ENCODE results near the gene PRRT2.

The PRRT2 gene

DNA sequence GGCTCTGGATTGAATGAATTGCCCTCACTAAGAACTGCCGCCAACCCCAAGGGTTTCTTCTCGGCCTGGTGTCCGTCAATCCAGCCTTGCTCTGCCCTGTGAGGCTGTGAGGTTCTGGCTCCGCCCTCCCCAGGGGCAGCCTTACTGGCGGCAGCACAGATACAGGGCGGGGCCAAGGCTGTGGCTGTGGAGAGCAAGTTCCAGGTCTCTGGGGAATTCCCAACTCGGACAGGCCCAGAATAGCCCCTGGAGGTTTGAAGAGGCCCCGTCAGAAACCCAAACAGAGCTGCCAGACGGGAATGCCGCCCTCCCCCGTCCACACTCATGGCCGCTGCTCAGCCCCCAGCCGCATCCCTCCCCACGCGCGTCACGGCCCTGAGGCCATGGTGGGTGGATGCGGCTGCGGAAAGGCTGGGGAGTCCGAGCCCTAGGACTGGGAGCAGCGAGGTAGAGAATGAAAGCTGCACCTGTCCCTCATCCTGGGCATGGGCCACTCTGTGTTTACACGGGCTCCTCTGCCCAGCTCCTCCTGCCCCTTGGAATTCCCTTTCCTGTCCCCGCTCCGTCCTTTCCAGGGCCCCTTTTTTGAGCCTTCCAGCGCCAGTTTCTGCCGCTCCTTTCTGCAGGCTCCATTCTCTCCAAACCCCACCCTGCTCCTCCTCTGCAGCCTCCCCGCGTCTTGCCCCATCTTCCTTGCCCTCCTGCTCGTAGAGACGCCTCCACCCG is 660 bp upstream of the PRRT2 start:
- peak; percentile 71 for DNase-seq (ENCODE audit: insufficient read length, low spot score)
- TF ChIP-seq POLR2A (IDR thresholded peaks at IDR 0.05; ENCODE audit: low read depth, low read length) = peak; percentile 74; the same call in 1 of the 2 replicates
- TF ChIP-seq TAF1 (IDR thresholded peaks at IDR 0.05; ENCODE audit: low read depth, low read length) = no peak
- TF ChIP-seq POLR2AphosphoS5 (IDR thresholded peaks at IDR 0.05; ENCODE audit: low read depth, low read length) = peak; percentile 74
- peak; percentile 25; the same call in 1 of the 2 replicates for TF ChIP-seq POU2F2 (IDR thresholded peaks at IDR 0.05; ENCODE audit: low read depth, low read length)
- TF ChIP-seq PAX5 (IDR thresholded peaks at IDR 0.05; ENCODE audit: insufficient read depth, low read length, severe bottlenecking) = no peak
- TF ChIP-seq SPI1 (IDR thresholded peaks at IDR 0.05; ENCODE audit: low read depth, low read length) = no peak
- peak; percentile 98 for FAIRE-seq

DNA sequence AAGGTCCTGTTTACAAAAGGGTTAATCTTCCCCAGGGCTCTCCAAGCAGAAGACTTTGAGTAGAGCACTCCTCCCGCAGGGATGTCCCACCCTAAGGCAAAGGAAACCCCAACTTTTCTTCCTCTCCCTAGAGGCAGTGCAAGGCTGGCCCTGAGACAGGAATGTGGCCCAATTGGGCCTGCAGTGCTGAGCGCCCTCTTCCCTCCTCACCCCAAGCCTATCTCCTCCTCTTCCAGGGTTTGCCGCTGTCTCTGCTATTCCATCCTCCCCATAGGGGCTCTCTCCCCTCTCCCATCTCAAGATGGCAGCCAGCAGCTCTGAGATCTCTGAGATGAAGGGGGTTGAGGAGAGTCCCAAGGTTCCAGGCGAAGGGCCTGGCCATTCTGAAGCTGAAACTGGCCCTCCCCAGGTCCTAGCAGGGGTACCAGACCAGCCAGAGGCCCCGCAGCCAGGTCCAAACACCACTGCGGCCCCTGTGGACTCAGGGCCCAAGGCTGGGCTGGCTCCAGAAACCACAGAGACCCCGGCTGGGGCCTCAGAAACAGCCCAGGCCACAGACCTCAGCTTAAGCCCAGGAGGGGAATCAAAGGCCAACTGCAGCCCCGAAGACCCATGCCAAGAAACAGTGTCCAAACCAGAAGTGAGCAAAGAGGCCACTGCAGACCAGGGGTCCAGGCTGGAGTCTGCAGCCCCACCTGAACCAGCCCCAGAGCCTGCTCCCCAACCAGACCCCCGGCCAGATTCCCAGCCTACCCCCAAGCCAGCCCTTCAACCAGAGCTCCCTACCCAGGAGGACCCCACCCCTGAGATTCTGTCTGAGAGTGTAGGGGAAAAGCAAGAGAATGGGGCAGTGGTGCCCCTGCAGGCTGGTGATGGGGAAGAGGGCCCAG is 1.0 kb downstream of the PRRT2 start:
- no peak for TF ChIP-seq TAF1 (IDR thresholded peaks at IDR 0.05; ENCODE audit: low read depth, low read length)
- no peak for TF ChIP-seq POLR2AphosphoS5 (IDR thresholded peaks at IDR 0.05; ENCODE audit: low read depth, low read length)
- no peak for TF ChIP-seq POLR2A (IDR thresholded peaks at IDR 0.05; ENCODE audit: low read depth, low read length)
- no peak for TF ChIP-seq SPI1 (IDR thresholded peaks at IDR 0.05; ENCODE audit: low read depth, low read length)
- TF ChIP-seq POU2F2 (IDR thresholded peaks at IDR 0.05; ENCODE audit: low read depth, low read length) = no peak
- TF ChIP-seq PAX5 (IDR thresholded peaks at IDR 0.05; ENCODE audit: insufficient read depth, low read length, severe bottlenecking) = no peak
- FAIRE-seq (no peak), DNase-seq (ENCODE audit: insufficient read length, low spot score) (no peak)

DNA sequence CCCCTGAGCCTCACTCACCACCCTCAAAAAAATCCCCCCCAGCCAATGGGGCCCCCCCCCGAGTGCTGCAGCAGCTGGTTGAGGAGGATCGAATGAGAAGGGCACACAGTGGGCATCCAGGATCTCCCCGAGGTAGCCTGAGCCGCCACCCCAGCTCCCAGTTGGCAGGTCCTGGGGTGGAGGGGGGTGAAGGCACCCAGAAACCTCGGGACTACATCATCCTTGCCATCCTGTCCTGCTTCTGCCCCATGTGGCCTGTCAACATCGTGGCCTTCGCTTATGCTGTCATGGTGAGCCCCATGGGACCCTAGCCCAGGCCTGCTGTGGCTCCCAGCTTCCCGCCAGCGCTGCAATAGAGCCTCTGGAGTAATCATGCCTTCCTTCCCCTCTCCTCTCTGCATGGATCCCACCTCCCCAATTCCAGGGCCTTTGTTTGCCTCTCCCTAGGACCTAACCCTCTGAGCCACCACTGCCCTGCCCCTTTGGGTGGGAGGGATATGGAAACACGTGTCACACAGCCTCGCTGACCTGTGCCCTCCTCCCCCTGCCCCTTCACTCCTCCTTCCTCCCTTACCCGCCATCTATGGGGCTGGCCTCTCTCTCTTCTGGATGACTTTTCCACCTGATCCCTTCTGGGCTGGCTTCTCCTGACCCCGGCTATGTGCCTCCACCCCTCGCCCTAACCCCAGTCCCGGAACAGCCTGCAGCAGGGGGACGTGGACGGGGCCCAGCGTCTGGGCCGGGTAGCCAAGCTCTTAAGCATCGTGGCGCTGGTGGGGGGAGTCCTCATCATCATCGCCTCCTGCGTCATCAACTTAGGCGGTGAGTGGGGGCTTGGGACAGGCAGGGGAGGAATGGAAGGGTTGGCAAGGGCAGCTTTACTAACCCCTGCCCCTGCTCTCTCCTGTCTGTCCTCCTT is 1.9 kb downstream of the PRRT2 start:
- DNase-seq (ENCODE audit: insufficient read length, low spot score) (no peak), FAIRE-seq (no peak)
- TF ChIP-seq TAF1 (IDR thresholded peaks at IDR 0.05; ENCODE audit: low read depth, low read length) (no peak), POU2F2 (IDR thresholded peaks at IDR 0.05; ENCODE audit: low read depth, low read length) (no peak), SPI1 (IDR thresholded peaks at IDR 0.05; ENCODE audit: low read depth, low read length) (no peak), POLR2AphosphoS5 (IDR thresholded peaks at IDR 0.05; ENCODE audit: low read depth, low read length) (no peak), PAX5 (IDR thresholded peaks at IDR 0.05; ENCODE audit: insufficient read depth, low read length, severe bottlenecking) (no peak)

DNA sequence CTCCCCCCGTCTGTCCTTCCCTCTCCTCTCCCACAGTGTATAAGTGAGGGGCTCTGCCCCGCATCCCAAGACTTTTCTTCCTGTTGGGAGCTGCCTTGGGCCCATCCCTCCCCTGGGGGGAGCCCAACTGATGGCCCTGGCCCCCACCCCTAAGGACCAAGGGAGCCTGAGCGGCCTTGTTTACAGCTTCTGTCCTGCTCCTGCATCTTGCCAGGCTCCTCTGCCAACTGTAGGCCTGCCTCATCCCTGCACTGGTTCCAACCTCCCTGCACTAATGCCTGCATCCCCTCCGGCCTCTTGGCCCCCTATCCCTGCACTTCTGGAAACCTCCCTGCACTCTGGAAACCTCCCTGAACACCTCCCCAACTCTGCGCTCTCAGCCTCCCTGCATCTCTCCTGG is 2.6 kb downstream of the PRRT2 start:
- DNase-seq (ENCODE audit: insufficient read length, low spot score) (no peak), FAIRE-seq (no peak)
- TF ChIP-seq POLR2A (IDR thresholded peaks at IDR 0.05; ENCODE audit: low read depth, low read length) = no peak
- TF ChIP-seq TAF1 (IDR thresholded peaks at IDR 0.05; ENCODE audit: low read depth, low read length) = no peak
- TF ChIP-seq POU2F2 (IDR thresholded peaks at IDR 0.05; ENCODE audit: low read depth, low read length) = no peak

DNA sequence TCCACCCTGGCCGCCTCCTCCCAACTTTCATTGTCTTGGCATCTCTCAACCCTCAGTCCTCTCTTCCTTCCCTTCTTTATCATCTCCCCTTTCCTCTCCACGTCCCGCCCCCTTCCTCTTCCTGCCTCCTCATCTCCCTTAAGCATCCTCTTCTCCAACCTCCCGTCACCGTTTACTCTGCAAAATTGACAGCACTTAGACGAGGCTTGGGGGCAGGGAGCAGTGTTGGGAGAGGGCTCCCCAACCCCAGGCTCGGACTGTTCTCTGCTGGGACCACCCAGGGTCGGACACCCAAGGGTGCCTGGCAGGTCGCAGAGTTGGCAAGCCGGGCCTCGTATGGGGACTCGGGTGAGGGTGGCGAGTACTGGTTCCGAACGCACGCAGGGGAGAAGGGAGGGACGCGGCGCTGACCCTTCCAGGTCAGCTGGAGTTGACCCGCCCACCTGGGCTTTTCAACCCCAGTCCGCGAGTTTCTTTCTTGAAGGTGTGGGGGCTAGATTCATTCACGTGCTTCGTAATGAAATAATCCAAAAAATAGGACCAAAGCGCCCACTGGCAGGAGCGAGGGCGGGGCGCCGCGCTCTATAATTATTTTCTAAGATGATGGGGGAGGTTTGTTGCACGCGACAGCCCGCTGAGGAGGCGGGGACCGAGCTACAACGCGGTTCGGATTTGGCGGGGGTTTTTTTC is 3.2 kb downstream of the PRRT2 start:
- FAIRE-seq = no peak
- DNase-seq (ENCODE audit: insufficient read length, low spot score) = no peak
- TF ChIP-seq PAX5 (IDR thresholded peaks at IDR 0.05; ENCODE audit: insufficient read depth, low read length, severe bottlenecking) (no peak), SPI1 (IDR thresholded peaks at IDR 0.05; ENCODE audit: low read depth, low read length) (no peak), TAF1 (IDR thresholded peaks at IDR 0.05; ENCODE audit: low read depth, low read length) (no peak), POLR2A (IDR thresholded peaks at IDR 0.05; ENCODE audit: low read depth, low read length) (no peak), POU2F2 (IDR thresholded peaks at IDR 0.05; ENCODE audit: low read depth, low read length) (no peak), POLR2AphosphoS5 (IDR thresholded peaks at IDR 0.05; ENCODE audit: low read depth, low read length) (no peak)

DNA sequence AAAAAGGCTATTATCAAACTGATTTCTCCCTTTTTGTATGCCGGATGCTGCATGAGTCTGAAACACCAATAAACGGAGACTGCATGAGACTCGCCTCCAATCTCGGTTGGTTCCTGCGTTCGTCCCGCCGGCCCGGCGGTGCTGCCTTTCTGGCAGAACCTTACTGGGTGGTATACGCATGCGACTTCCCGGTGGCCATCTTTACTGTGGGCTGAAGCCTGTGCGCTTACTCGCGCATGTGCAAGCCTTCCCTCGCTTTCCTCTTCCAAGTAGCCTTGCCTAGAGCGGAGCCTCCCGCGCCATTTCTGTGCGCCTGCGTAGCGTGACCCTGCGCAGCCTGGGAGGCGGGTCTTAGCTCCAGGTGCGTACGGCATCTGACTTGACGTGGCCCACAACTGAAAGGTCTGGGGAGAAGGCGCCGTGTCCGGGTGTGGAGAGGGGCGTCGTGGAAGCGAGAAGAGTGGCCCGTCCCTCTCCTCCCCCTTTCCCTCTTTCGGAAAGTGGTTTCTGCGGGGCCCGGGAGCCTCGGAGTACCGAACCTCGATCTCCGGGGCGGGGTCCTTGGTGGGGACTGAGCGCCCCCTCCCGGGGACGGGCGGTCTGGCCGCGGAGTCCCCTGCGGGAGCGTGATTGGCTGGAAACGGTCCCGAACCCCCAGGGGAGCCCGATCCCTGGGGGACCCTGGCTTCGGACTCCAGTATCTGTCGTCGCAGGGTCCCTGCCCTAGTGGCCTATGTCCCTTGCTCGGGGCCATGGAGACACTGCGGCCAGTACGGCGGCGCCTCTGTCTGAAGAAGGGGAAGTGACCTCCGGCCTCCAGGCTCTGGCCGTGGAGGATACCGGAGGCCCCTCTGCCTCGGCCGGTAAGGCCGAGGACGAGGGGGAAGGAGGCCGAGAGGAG is 4.0 kb downstream of the PRRT2 start, which contains the start of gene PAGR1:
PAGR1 (plus strand) TSS at position 360 of the 901 bp plus-strand sequence; CDS start at position 734, 374 bp downstream.
- DNase-seq (ENCODE audit: insufficient read length, low spot score) (peak; percentile 95), FAIRE-seq (peak; percentile 99)
- peak; percentile 85 for TF ChIP-seq POLR2AphosphoS5 (IDR thresholded peaks at IDR 0.05; ENCODE audit: low read depth, low read length)
- no peak for TF ChIP-seq PAX5 (IDR thresholded peaks at IDR 0.05; ENCODE audit: insufficient read depth, low read length, severe bottlenecking)
- peak; percentile 86 for TF ChIP-seq POLR2A (IDR thresholded peaks at IDR 0.05; ENCODE audit: low read depth, low read length)
- no peak; the same call in 1 of the 2 replicates for TF ChIP-seq POU2F2 (IDR thresholded peaks at IDR 0.05; ENCODE audit: low read depth, low read length)
- peak; percentile 66 for TF ChIP-seq SPI1 (IDR thresholded peaks at IDR 0.05; ENCODE audit: low read depth, low read length)
- TF ChIP-seq TAF1 (IDR thresholded peaks at IDR 0.05; ENCODE audit: low read depth, low read length) = peak; percentile 87

DNA sequence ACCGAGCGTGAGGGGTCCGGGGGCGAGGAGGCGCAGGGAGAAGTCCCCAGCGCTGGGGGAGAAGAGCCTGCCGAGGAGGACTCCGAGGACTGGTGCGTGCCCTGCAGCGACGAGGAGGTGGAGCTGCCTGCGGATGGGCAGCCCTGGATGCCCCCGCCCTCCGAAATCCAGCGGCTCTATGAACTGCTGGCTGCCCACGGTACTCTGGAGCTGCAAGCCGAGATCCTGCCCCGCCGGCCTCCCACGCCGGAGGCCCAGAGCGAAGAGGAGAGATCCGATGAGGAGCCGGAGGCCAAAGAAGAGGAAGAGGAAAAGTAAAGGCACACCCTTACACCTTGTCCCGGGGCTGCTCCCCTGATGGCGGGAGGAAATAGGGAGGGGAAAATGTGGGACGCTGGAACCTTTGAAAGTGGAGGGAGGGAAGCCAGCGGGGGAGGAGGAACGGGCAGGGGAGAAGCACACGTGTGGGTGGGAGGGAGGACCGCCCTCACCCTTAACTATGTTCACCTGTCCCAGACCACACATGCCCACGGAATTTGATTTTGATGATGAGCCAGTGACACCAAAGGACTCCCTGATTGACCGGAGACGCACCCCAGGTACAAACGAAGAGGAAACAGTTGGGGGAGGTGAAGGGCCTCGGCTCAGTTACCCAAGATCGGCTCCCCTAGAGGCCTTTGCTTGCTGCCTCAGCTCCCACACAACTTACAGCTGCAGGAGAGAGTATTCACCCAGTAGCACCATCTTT is 4.9 kb downstream of the PRRT2 start:
- FAIRE-seq (no peak), DNase-seq (ENCODE audit: insufficient read length, low spot score) (peak; percentile 52)
- no peak for TF ChIP-seq TAF1 (IDR thresholded peaks at IDR 0.05; ENCODE audit: low read depth, low read length)
- TF ChIP-seq PAX5 (IDR thresholded peaks at IDR 0.05; ENCODE audit: insufficient read depth, low read length, severe bottlenecking) = no peak
- TF ChIP-seq SPI1 (IDR thresholded peaks at IDR 0.05; ENCODE audit: low read depth, low read length) = 0 out of 2 replicates have a peak, but pooled peaks have one; percentile 27
- TF ChIP-seq POU2F2 (IDR thresholded peaks at IDR 0.05; ENCODE audit: low read depth, low read length) = no peak
- no peak for TF ChIP-seq POLR2AphosphoS5 (IDR thresholded peaks at IDR 0.05; ENCODE audit: low read depth, low read length)
